ENCODE measurements around the gene SLC2A1.

Gene SLC2A1

DNA sequence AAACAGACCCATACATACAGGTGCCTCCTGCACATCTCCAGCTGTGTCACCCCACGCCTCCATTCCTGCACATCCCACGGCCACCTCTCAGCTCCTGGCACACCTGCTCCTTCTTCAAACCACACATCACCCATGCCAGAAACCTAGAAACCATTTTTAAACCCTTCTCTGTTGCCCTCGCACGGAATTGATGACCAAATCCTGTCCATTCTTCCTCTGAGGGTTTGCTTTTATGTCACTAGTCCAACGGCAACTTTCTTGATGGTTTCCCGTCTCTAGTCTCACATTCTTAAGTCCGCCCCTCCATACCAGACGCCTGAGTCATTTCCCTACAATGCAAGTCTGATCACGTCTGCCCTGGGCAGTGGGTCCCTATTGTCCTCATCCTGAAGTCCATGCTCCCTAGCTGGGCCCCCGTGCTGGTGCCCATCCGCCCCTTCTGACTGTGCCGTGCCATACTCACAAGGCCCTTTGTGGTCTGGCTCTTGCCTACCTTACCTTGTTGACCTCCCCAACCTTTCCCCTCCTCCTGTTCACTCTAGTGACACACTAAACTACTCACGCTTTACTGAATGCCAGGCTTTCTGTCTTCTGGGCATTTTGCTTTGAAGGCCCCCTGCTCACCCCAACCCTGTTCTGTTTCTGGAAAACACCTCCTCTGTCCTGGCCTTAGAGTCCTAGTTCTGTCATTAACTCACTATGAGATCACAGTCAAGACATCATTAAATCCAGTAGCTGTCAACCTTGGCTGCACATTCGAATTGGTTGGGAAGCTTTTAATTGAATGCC, 17.6 kb downstream of the SLC2A1 start:
- peak; percentile 75 for DNase-seq

DNA sequence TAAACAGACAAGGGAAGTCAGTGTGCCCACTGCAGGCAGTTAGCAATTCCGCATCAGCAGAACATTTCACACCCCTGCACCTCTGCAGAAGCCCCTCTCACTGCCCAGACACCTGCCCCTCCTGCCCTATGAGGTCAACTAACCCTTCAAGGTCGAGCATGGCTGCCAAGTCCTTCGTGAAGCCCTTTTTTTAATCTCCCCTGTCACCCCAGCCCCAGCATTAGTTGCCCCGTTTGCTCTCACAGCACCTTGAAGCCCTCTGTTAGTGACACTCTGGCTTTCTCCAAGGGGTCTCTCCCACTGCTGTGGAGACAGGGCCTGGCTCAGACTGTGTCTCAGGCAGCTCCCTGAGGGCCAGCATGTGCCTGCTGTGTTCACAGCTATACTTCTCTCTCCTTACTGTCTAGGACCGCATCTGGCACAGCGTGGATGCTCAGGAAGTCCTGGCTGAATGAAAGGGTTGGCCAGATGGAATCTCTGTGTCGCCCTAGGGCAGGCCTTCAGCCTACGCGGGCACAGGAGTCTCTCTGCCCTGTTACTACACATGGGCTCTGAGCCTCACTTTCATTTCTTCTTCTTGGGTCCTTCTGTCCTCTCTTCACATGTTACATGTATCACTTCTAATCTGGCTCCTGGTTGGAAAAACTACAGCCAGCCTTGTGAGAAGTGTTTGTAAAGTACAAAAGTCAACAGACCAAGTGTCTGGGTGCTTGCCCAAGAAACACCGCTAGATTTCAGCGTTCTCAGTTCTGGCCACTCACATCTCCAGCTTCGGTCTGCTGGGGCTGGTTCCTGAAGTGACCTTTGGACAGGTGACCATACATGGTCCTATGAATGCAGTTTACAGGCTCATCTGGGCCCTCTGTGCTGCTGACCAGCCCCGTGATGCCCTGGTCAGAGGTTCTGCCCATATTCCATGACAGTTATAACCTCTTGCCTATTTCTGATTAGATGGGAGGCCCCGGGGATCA, 19.7 kb downstream of the SLC2A1 start:
- DNase-seq: no peak

DNA sequence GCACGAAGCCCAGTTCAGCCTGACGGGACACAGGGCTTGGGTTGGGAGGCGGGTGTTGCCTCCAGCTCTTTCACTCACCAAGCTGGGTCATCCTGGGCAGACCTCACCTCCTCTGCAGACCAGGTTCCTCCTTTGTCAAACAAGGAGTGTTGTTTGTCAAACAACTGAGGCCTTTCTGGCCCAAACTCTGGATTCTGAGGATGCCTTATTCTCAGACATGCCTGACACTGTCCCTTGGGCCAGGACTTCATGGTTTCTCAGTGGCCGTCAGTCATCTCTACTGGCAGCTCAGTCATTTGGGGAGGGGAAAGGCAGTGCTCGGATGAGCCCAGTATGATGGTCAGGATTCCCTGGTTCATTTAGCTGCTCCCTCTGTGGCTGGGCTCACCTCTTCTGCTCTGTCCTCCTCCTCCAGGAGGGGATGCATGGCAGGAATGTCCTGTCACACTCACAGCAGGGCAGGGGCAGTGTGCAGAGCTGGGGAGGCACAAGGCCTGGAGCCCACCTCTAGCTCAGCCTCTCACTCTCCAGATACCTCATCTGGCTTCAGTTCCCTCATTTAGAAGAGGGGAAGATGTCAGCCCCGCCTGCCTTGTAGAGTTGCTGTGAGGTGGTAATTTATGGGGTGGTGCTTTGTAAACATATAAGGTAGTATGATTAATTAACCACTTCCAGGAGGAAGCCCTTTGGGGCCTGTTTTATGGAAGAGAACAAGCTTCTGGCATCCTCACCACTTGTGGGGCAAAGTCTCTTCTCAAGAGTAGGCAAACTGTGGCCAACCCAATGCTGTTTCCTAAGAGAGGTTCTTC, 20.6 kb downstream of the SLC2A1 start:
- no peak for DNase-seq

DNA sequence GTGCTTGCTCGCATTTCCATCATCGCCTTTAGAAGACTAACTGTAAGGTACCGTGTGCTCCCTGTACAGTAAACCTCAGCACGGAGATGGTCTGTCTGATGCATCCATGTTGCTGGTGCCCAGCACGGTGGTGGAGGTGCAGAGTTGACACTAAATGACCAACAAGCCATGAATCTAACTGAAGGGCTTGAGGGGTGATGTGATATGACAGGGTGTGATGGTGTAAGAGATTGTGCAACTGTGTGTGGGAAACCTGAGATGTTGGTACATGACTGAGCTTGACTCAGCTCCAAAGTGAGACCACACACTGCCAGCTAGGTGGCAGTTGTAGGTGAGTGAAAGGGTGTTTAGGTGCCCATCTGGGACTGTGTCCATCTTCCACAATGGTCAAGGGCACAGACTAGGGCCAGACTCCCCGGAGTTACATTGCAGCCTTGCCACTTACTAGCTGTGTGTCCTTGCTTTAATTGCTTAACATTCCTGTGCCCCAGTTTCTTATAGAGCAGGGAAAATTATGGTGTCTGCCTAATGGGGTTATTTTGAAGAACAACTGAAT, 21.4 kb downstream of the SLC2A1 start:
- DNase-seq: no peak

DNA sequence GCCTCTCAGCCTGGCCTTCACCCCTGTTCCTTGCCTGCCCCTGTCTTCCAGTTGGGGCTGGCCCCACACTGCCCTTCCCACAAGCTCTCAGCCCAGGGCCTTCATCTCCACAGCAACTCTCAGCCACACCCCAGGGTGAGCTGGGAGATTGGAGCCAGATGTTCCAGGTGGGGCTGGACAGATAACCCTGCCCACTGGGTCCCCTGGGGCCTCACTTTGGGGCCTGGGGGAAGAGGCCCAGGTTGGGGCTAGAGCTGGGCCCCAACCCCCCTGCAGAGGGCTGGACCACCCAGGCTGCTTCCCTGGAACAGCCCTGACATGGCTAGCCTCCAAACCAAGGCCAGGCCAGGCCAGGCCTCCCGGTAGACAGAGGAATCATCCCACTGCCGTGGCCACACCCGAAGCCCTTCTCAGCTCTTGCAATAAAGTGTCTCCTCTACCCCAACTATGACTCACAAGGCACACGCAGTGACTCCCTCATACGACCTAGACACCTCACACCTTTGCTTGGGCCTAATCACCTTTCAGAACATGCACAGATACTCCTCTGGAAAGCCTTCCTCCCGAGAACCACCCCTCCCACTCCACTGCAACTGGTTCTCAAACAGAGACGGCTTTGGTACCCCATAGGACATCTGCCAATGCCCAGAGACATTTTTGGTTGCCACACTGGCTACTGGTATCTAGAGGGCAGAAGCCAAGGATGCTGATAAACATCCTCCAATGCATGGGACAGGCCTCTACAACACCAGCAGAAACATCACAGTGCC, 22.2 kb downstream of the SLC2A1 start:
- no peak for DNase-seq

DNA sequence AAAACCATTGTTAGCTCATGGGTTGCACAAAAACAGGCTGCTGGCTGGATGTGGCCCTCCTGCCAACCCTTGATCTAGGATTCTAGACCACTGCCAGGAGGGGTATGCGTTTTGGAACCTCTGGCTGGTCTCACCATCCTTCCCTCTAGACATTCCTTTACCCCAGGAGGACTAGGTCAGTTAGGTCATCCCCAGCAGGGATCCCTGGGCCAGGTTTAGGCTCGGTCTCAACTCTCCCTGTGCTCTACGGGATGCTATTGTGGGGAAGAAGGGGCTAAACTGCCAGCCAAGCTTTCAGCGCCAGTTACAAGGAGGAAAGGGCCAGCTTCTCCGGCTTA, 22.7 kb downstream of the SLC2A1 start:
- no peak for DNase-seq

DNA sequence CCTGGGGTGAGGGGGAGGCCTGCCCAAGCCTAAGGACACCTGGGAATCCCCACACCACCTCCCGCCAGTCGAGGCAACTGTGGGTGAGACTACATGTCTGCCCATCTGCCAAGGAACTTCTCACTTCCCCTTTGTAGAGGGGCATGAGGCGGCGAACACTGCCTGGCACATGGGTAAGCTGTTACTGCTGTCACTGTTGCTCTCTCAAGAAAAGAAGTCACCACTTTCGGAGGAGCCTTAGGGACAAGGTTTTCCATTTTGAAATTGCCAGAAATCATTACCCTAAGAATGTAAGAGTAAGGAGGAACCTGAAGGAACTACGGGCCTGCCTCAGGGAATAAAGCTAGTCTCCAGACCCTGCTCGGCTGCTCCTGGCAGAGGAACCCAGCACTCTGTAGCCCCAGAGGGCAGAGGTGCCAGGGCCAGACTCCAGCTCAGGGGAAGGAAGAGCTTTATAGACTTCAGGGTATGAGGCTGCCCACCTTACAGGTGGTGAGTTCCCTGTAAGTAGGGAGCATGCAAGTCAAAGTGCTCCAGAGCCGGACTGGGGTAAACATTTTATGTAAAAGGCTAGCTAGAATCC, 23.3 kb downstream of the SLC2A1 start:
- no peak for DNase-seq

DNA sequence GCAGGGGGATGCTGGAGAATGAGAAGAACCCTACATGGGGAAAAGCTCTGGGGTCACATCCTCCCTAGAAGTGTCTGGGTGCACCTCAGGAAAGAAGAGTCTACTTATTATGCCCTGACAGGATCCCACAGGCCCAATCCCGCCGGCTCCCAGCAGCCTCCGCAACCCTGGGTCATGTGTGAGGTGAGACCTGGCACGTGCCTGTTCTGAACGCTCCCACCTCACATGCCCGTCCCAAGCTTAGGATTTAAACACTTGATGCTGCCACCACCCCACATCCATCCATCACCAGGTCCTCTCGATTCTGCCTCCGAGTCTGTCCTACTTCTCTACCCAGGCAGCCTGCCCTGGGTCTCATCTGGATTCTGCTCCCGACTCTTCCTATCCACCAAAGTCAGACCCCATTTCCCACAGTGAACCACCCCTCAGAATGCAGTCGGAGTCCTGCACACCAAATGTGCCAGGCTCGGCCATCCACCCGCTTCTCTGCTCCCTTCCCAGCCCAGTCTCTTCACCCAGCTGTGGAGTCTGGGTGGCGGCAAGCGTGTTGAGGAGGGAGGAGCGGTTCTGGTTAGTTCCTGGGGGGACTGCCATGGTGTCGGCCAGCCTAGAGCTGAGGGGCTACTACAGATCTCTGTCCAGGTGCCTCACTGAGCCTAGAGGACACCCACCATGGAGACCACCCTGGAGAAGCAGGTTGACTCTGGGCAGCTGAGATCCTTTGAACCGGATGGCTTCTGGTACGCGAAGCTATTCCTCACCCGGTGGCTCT, 23.9 kb downstream of the SLC2A1 start:
- DNase-seq: no peak

DNA sequence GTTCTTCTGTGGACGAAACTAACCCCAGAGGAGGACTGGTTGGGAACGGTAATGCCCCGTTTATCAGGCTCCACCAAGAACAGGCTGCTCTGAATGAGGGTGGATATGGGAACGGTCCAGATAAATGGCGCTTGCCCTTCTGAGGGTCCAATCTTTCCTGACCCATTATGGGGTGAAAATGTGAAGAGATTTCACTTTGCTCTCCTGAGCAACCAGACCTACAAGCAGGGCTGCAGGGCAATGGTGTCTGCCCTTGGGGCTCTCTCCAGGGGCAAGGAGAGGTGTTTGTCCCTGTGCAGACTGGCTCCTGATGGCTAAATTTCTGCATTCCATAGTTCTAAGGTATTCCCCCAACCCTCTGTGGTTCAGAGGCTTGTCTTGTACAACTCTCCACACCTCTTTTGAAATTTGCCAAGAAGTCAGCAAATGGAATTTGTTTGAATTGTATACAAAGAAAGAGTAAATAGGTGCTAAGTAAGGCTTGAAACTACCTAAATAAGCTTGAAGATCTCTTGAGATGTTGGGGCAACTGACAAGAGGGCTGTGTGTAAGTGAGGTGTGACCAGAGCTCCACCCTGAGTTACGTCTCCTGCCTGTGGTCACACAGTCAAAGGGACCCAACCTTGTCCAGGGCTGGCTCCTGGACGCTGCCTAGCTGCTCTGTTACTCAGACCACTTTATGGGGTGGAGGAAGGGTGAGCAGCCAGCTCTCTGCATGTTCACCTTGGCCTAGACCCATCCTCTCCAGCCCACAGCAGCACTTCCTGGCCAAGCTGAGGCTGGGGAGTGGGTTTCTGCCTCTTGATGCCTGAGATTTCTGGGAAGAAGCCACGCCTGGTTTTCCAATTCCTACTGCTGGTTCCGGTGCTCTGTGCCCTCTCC, 24.8 kb downstream of the SLC2A1 start:
- DNase-seq: no peak

DNA sequence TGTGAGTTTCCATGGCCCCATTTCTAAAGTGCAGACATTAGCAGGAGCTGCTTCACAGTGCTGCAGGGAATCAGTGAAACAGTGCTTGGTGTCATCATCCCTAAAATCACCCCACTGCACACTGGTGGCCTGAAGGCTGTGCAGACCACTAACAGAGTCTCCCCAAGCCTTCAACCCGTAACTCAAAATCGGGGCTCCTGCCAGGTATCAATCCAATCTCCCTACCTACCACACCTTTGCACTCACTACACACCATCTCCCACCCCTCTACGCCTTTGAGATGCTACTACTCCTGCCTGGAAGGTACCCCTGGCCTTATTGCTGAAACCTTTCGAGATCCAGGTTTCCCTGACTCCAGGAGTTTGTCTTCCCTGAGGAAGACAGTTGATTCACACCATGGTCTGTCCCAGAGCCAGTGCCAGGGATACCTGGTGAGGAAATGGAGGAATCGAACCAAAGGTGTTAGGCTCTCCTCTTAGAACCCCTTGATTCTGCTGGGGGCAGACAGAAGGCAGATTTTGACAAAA, 25.5 kb downstream of the SLC2A1 start:
- DNase-seq: no peak

DNA sequence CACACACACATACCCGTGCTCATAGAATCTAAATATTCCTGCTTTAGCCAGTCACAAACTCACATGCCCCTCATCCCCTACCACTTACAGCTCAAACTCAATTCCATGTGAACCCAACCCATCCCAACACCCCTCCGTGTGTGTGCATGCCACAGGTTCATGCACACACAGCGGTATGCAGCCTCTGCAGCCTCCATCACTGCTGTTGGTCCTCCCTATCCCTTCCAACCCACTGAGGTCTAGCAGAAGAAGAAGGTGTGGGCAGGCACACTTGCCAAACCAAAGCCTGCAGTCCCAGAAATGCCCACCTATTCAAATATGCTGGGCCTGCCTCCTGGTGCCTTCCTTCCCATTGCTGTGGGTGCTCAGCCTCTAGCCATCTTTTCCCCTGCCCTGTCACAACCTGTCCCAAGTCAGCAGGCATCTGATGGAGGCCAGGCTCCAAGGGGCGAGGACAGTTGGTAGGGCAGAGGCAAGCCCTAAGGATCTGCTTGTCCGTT, 26.2 kb downstream of the SLC2A1 start:
- DNase-seq: no peak

DNA sequence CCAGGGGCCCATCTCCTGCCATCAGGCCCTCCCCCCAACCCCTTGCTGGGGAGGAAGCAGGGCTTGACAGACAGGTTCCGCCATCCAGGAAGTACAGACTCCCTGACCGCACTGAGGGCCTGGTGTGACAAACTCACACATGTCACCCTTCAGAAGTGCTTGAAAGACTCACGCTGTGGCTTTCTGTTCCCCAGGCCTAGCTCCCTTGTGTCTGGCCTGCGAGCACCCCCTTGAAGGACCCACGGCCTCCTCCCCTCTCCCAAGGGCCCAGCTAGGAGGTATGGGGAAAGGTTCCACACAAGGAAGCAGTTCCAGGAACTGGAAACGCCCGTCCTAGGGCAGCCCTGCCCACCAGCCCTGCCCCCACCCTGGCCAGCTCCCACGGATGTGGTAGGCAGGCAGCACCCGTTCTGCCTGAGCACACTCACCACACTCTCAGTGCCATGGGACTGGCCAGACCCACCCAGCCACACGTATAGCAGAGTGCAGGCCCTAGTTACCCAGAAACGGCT, 26.7 kb downstream of the SLC2A1 start:
- peak; percentile 15 for DNase-seq

DNA sequence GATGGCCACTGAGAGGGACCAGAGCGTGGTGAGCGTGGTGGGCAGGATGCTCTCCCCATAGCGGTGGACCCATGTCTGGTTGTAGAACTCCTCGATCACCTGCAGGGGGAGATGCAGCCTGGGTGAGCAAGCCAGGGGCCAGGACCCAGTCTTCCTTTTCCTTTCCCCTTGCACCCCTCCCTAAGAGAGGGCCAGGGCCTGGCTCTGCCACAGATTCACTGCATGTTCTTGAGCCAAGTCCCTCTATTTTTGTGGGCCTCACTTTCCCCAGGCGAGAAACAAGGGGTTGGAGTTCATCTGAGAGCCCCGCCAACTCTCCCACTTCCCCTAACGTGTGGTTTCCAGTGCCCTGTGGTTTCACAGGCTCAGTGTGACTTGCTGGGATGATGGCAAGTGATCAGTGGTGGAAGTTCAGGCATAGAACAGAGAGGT, 27.5 kb downstream of the SLC2A1 start:
- no peak for DNase-seq

DNA sequence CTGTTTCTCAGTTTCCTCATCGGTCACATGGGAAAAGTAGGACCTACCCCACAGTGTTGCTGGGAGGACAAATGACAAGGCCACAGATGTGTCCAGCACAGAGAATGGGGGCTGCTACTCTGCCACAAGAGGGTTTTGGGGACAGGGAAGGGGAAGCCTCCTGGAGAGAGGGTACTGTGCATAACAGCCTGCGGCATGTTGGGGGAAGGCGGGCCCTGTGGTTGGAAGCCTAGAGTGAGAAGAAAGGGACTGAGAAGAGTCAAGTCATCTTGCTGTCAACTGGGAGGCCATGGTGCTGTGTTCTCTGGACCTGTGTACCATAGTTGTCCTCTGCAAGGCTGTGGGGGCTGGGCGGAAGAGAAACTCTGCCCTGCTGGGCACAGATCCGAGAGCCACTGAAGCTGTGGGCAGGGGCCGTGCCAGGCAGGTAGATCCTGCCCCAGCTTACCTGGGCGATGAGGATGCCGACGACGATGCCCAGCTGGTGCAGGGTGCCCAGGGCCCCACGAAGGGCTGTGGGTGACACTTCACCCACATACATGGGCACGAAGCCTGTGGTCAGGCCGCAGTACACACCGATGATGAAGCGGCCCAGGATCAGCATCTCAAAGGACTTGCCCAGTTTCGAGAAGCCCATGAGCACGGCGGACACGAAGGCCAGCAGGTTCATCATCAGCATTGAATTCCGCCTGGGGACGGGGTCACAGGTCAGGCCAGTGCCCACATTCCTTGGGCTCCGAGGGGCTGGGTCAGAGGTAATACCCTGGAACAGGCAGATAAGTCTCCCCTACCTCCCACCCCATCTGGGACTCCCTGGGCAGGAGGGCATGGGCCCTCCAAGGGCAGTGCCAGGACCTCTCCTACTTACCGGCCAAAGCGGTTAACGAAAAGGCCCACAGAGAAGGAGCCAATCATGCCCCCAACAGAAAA, 28.2 kb downstream of the SLC2A1 start:
- DNase-seq: no peak

DNA sequence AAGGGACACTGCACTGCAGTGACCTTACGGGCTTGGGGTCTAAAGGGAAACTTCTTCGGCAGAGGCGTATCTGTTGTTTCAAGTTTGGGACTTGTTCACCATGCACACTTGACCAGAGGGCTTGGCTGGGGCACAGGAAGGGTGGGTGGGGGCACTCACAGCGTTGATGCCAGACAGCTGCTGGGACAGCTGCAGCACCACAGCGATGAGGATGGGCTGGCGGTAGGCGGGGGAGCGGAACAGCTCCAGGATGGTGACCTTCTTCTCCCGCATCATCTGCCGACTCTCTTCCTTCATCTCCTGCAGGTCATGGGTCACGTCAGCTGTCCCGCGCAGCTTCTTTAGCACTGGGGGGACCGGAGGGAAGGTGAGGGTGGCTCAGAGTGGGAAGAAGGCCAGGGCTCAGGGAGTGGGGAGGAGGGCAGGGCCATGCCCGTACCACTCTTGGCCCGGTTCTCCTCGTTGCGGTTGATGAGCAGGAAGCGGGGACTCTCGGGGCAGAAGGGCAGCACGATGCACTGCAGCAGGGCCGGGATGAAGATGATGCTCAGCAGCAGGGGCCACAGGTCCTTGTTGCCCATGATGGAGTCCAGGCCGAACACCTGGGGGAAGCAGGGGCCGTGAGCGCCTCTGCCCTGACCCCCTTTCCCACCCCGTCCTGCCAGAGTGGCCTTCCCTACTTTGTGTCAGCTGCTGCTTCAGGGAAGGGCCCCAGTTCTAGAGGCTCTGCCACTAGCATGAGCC, 29.1 kb downstream of the SLC2A1 start:
- no peak for DNase-seq

DNA sequence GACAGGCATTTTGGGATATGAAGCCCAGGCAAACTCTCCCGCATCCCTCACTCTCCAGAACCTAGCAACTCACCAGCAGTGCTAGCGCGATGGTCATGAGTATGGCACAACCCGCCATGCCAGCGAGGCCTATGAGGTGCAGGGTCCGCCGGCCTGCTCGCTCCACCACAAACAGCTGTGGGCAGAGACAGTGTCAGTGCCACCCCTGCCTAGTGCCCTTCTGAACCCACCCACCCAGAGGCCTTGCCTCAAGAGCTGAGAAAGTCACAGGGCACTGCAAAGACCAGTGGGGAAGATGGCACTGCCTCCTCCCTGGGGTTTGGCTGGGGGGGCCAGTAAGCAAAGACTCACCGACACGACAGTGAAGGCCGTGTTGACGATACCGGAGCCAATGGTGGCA, 29.8 kb downstream of the SLC2A1 start:
- no peak for DNase-seq

DNA sequence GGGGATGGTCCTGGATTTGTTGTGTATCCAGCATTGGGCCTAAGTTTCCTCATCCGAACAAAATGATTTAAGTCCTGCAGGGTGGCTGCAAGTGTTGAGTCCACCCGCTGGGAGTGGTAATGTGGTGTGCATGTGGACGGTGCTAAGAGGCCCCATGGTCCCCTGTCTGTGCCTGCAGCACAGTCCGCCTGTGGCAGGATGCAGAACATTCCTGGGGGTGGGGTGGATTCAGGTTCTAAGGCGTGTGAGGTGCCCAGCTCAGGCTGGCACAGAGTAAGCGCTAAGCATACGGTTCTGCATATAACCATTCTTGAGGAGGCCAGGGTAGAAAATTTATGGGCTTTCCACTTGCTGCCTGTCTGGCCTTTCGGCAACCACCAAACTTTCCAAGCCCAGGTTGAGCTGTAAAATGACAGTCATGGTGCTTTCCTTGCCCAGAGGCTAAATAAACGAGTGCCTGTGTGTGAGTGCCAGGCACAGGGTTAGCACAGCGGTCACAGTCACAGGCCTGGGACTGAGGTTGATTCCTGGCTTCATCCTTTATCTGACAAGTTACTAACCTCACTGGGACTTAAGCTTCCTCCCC, 30.7 kb downstream of the SLC2A1 start:
- DNase-seq: no peak

All from DMS79 treated with DMSO at 0.1 percent for 48 hours (cell line).